Caco-2 (cell line): ENCODE measurements around the gene MED31. TPM values are rescaled to one million over a fixed set of nuclear protein-coding genes. Genes with fewer than 3 reads are reported as not detected.

Source experiments
- Bru-seq: library from RNA; stranded (reverse); fragments of 400-500 nt; gene quantifications from one replicate; lab custom pipeline; 2021; lab: Mats Ljungman, UMichigan
- BruChase-seq, 2 experiments: library from RNA; stranded (reverse); fragments of 400-500 nt; gene quantifications; one replicate each; lab custom pipeline; 2021; lab: Mats Ljungman, UMichigan
- BruUV-seq: library from RNA; stranded (reverse); fragments of 400-500 nt; replicated peaks from 2 replicates; lab custom pipeline; 2021; lab: Mats Ljungman, UMichigan
- CTCF ChIA-PET: fragments of 300-600 bp; sonication (Branson Sonifier 250); formaldehyde crosslinking; loops from one replicate; lab custom pipeline; 2022; ENCODE audit warnings: antibody characterized with exemption; lab: Charles Lee
- POLR2A ChIA-PET: fragments of 300-600 bp; sonication (Branson Sonifier 250); formaldehyde crosslinking; loops from one replicate; lab custom pipeline; 2022; ENCODE audit warnings: antibody characterized with exemption; lab: Charles Lee
- DNase-seq, 2 experiments: peaks; one replicate each; pipeline versions ENCODE4 v3.0.0 to v3.0.0-alpha.2; 2020 to 2022
- H3K27me3 ChIP-seq: replicated peaks from 2 replicates; pipeline ENCODE4 v1.6.0; 2011; ENCODE audit warnings: low read length; ENCODE audit not compliant: control insufficient read depth, insufficient read depth
- H3K36me3 ChIP-seq: 2 replicates; pipeline ENCODE4 v1.5.1; 2011; ENCODE audit warnings: low read length; ENCODE audit not compliant: control insufficient read depth, insufficient read depth
- H3K4me1 ChIP-seq: fragments of 250-450 bp; sonication (Bioruptor Pico); 2 replicates; pipeline ENCODE4 v1.5.1; 2020; ENCODE audit warnings: mild to moderate bottlenecking
- H3K4me3 ChIP-seq: 2 replicates; pipeline ENCODE4 v1.5.1; 2011; ENCODE audit warnings: low read depth, mild to moderate bottlenecking, control low read depth, low read length
- H3K9me3 ChIP-seq: fragments of 250-450 bp; sonication (Bioruptor Pico); 2 replicates; pipeline ENCODE4 v1.5.1; 2020; ENCODE audit warnings: mild to moderate bottlenecking, moderate library complexity
- H3K27ac Mint-ChIP-seq: one replicate; pipeline ENCODE4 v1.8.0; 2022; ENCODE audit warnings: mixed read lengths; ENCODE audit not compliant: unreplicated experiment
- H3K27me3 Mint-ChIP-seq: one replicate; pipeline ENCODE4 v1.8.0; 2022; ENCODE audit warnings: mixed read lengths; ENCODE audit not compliant: insufficient read depth, unreplicated experiment
- H3K36me3 Mint-ChIP-seq: one replicate; pipeline ENCODE4 v1.8.0; 2022; ENCODE audit warnings: mild to moderate bottlenecking, mixed read lengths; ENCODE audit not compliant: insufficient read depth, unreplicated experiment
- H3K4me1 Mint-ChIP-seq: one replicate; pipeline ENCODE4 v1.8.0; 2022; ENCODE audit warnings: low read depth, mixed read lengths; ENCODE audit not compliant: unreplicated experiment
- H3K4me3 Mint-ChIP-seq: one replicate; pipeline ENCODE4 v1.8.0; 2022; ENCODE audit warnings: mild to moderate bottlenecking, moderate library complexity, mixed read lengths; ENCODE audit not compliant: unreplicated experiment
- H3K9me3 Mint-ChIP-seq: one replicate; pipeline ENCODE4 v1.8.0; 2022; ENCODE audit warnings: mixed read lengths; ENCODE audit not compliant: unreplicated experiment
- CTCF ChIP-seq, 2 experiments: fragments of 200-600 bp in 1 of 2; IDR thresholded peaks; 1 replicate in 1 of 2; 2 replicates in 1 of 2; pipeline versions ENCODE4 v1.5.1 to v1.8.0; 2011 to 2022; ENCODE audit warnings: antibody characterized with exemption in 1 of 2, control low read depth in 1 of 2, inconsistent platforms in 1 of 2, low read depth in 1 of 2, low read length in 1 of 2, mild to moderate bottlenecking in 1 of 2, moderate library complexity in 1 of 2; ENCODE audit not compliant: insufficient read depth in 1 of 2, severe bottlenecking in 1 of 2, unreplicated experiment in 1 of 2
- intact Hi-C: fragments of 100-400 bp; cut with micrococcal nuclease; formaldehyde crosslinking; loops from one replicate; pipeline ENCODE4 v1.10.0; 2022; ENCODE audit not compliant: unreplicated experiment
- long read RNA-seq: library from polyadenylated mRNA; stranded (forward); transcript quantifications from one replicate; pipeline ENCODE4 v2.0.0, GENCODE V29; 2022
- total RNA-seq: library from RNA; stranded (reverse); gene quantifications from 2 replicates; pipeline ENCODE4 v1.2.3, GENCODE V29; 2022

The MED31 gene
- total RNA-seq, result 9.5 and 10.2 TPM in 2 replicates
- Bru-seq, nascent RNA, result percentile 80 among the genes with signal in this experiment
- percentile 70 among the genes with signal in this experiment for BruChase-seq, experiment 1, labeled RNA remaining after a 2-hour chase
- BruChase-seq, experiment 2, labeled RNA remaining after a 6-hour chase, result percentile 60 among the genes with signal in this experiment
- long read RNA-seq, transcript MED31-201 (4 exons, 1,654 nt), result major isoform, 11 of 13 reads
- long read RNA-seq, partial matches to known transcripts, result 1 of 13 reads
- long read RNA-seq, other reads (novel, unspliced or antisense), result 0 of 13 reads

DNA sequence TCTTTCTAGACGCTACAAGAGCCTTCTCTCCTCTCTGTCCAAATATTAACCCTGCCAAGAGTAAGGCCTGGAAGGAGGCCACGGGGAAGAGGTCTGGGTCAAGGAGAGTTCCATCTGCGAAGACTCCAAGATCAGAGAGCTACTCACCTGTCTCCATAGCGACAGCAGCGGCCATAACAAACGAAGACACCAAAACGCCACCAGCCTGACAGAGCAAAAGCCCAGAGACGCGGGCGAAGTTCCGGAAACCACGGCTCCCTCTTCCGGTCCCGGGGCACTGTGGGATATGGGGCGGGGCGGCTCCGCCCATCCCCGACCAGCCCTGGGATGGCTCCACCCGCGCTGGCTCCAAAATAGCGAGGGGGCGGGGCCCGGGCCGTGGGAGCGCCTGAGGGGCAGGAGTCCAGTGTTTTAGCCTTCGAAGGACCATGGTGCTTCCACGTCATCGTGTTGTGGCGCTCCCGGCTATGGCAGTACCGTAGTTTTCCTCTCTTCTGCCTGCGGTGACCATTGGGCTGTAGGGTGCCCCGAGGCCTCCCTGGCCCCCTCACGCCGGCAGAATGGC, at the start of gene MED31, which contains the start of gene C17orf100:
Gene MED31, minus strand, starts transcription at position 252 of the 565 bp plus-strand sequence. Its CDS starts 77 bp downstream, at position 175.
Gene C17orf100, plus strand, starts transcription at position 409 of the 565 bp plus-strand sequence. Its CDS starts 152 bp downstream, at position 561.
- ChIA-PET CTCF (interaction anchor here (0.6 kb wide), 1 partner anchor 1227 kb away, joined by 4 read pairs; no protein-coding TSS in a partner anchor), POLR2A (interaction anchor here (0.6 to 1.4 kb wide), 3 partner anchors 10 to 285 kb away, joined by 5 to 6 read pairs (median 5); partner anchors contain the start of gene TXNDC17)
- Mint-ChIP-seq H3K27me3 (no peaks in the 10 kb centered on the region), H3K27ac (peak within 1 kb of the TSS; percentile 97), H3K4me1 (peaks cover 10% of the 10 kb centered on the region), H3K36me3 (peaks cover 14% of the 10 kb centered on the region), H3K4me3 (peak within 1 kb of the TSS; percentile 85), H3K9me3 (no peaks in the 10 kb centered on the region)
- DNase-seq, result peak; percentile 93 to 94
- Histone ChIP-seq H3K4me3 (peak within 1 kb of the TSS; percentile 84), H3K9me3 (no peaks in the 10 kb centered on the region), H3K36me3 (no peaks in the 10 kb centered on the region), H3K4me1 (no peaks in the 10 kb centered on the region; the same call in 1 of the 2 replicates), H3K27me3 (no peaks in the 10 kb centered on the region)
- no TSS peak for BruUV-seq
- intact Hi-C loops, result loop anchor here (1.0 kb wide), 1 partner anchor 10 kb away; the partner anchor contains the start of gene TXNDC17
- TF ChIP-seq CTCF (IDR thresholded peaks at IDR 0.05; ENCODE audit: insufficient read depth in 1 of 2, low read depth in 1 of 2, low read length in 1 of 2, severe bottlenecking in 1 of 2, unreplicated experiment in 1 of 2), result no peak

GRCh38 chr17:6700948-6701307, 49.5 kb upstream of the MED31 start:
- intact Hi-C loops, result no loop called here
- Histone ChIP-seq H3K27me3 (no peaks in the 10 kb centered on the region), H3K36me3 (no peaks in the 10 kb centered on the region), H3K4me1 (peaks cover 20% of the 10 kb centered on the region), H3K4me3 (no peak overlapping the region), H3K9me3 (no peaks in the 10 kb centered on the region)
- Mint-ChIP-seq H3K27ac (peak overlapping the region; percentile 47), H3K27me3 (no peaks in the 10 kb centered on the region), H3K36me3 (no peaks in the 10 kb centered on the region), H3K4me3 (no peak overlapping the region), H3K9me3 (no peaks in the 10 kb centered on the region), H3K4me1 (peaks cover 11% of the 10 kb centered on the region)
- no peak for TF ChIP-seq CTCF (IDR thresholded peaks at IDR 0.05; ENCODE audit: insufficient read depth in 1 of 2, low read depth in 1 of 2, low read length in 1 of 2, severe bottlenecking in 1 of 2, unreplicated experiment in 1 of 2)
- POLR2A ChIA-PET, result interaction anchor here (1.7 kb wide), 1 partner anchor 95 kb away, joined by 4 read pairs; no protein-coding TSS in a partner anchor
- CTCF ChIA-PET, result interaction anchor here (1.6 kb wide), 1 partner anchor 34 kb away, joined by 6 read pairs; no protein-coding TSS in a partner anchor
- no peak for DNase-seq
- no TSS peak for BruUV-seq
